ENCODE data around the gene AEN.
"Not testable (repeated sequence)": the region's sequence is repeated elsewhere in the genome, so short reads cannot be mapped to it uniquely, and the experiment has no call there.

AEN gene

GRCh38 chr15:88631464-88632028 is 10.4 kb downstream of the AEN start:
- TF ChIP-seq CTCF (IDR thresholded peaks at IDR 0.05; ENCODE audit: low read depth, low read length): no peak
- no peak overlapping the region for H3K4me3 ChIP-seq (ENCODE audit: low read depth, low read length)

GRCh38 chr15:88632797-88633196 is 11.7 kb downstream of the AEN start:
- H3K4me3 ChIP-seq (ENCODE audit: low read depth, low read length): not testable (repeated sequence)

GRCh38 chr15:88634449-88634848 is 13.3 kb downstream of the AEN start:
- H3K4me3 ChIP-seq (ENCODE audit: low read depth, low read length): no peak overlapping the region
- TF ChIP-seq CTCF (IDR thresholded peaks at IDR 0.05; ENCODE audit: low read depth, low read length): no peak

GRCh38 chr15:88635318-88635717 is 14.2 kb downstream of the AEN start:
- TF ChIP-seq CTCF (IDR thresholded peaks at IDR 0.05; ENCODE audit: low read depth, low read length): no peak
- no peak overlapping the region for H3K4me3 ChIP-seq (ENCODE audit: low read depth, low read length)

GRCh38 chr15:88636050-88636449 is 14.9 kb downstream of the AEN start:
- no peak for TF ChIP-seq CTCF (IDR thresholded peaks at IDR 0.05; ENCODE audit: low read depth, low read length)
- H3K4me3 ChIP-seq (ENCODE audit: low read depth, low read length): no peak overlapping the region

GRCh38 chr15:88636654-88637053 is 15.5 kb downstream of the AEN start:
- no peak for TF ChIP-seq CTCF (IDR thresholded peaks at IDR 0.05; ENCODE audit: low read depth, low read length)
- no peak overlapping the region for H3K4me3 ChIP-seq (ENCODE audit: low read depth, low read length)

GRCh38 chr15:88637436-88637835 is 16.3 kb downstream of the AEN start:
- no peak overlapping the region for H3K4me3 ChIP-seq (ENCODE audit: low read depth, low read length)
- no peak for TF ChIP-seq CTCF (IDR thresholded peaks at IDR 0.05; ENCODE audit: low read depth, low read length)
